DOHH2 (cell line): ENCODE results near the gene BLOC1S5.
A peak's percentile ranks its signal among the peaks of the same experiment; 100 is the strongest.

ENCODE experiments used
- CTCF ChIP-seq: fragments of 200-600 bp; sonication (generic); IDR thresholded peaks from one replicate; pipeline ENCODE4 v1.5.1; 2014; ENCODE audit warnings: antibody characterized with exemption, mild to moderate bottlenecking, low read depth, low read length; ENCODE audit not compliant: poor library complexity, severe bottlenecking
- EZH2phosphoT487 ChIP-seq: fragments of 200-600 bp; sonication (generic); IDR thresholded peaks from 2 replicates; pipeline ENCODE4 v1.6.1; 2017; ENCODE audit warnings: borderline replicate concordance, mild to moderate bottlenecking, antibody characterized with exemption, low read length, moderate library complexity, mixed read lengths

GRCh38 chr6:7992002-7992815 is 72.0 kb downstream of the BLOC1S5 start:
- TF ChIP-seq CTCF, result peak; percentile 39
- no peak for TF ChIP-seq EZH2phosphoT487
